IMR-90 (cell line): ENCODE results near the gene DTX3.

Experiments
- CTCF ChIP-seq: conservative IDR thresholded peaks from 2 replicates; pipeline ENCODE4 v1.5.1; 2012; ENCODE audit warnings: mild to moderate bottlenecking, low read depth, low read length, improper control_type of control experiment
- MAFK ChIP-seq: IDR thresholded peaks from 2 replicates; pipeline ENCODE4 v1.6.1; 2012; ENCODE audit warnings: low read depth, low read length, improper control_type of control experiment

- TF ChIP-seq CTCF (no peak), MAFK (no peak)
These were observed 22.8 kb upstream of the DTX3 start for GRCh38 chr12:57581802-57582201.
